M059J (cell line): ENCODE measurements around the gene DOCK1. TPM values are rescaled to one million over a fixed set of nuclear protein-coding genes. Genes with fewer than 3 reads are reported as not detected.

ENCODE experiments used
- DNase-seq: peaks from one replicate; pipeline ENCODE4 v3.0.0-alpha.2; 2012; ENCODE audit warnings: low read depth
- total RNA-seq: library from RNA; depleted of rRNA; stranded (reverse); fragments of >200 nt; shearing (Covaris generic); gene quantifications from 2 replicates; pipeline ENCODE4 v1.2.3, GENCODE V29; 2014

The DOCK1 gene
- total RNA-seq, 1 experiment from 2014 or later, result 29.0 TPM

DNA sequence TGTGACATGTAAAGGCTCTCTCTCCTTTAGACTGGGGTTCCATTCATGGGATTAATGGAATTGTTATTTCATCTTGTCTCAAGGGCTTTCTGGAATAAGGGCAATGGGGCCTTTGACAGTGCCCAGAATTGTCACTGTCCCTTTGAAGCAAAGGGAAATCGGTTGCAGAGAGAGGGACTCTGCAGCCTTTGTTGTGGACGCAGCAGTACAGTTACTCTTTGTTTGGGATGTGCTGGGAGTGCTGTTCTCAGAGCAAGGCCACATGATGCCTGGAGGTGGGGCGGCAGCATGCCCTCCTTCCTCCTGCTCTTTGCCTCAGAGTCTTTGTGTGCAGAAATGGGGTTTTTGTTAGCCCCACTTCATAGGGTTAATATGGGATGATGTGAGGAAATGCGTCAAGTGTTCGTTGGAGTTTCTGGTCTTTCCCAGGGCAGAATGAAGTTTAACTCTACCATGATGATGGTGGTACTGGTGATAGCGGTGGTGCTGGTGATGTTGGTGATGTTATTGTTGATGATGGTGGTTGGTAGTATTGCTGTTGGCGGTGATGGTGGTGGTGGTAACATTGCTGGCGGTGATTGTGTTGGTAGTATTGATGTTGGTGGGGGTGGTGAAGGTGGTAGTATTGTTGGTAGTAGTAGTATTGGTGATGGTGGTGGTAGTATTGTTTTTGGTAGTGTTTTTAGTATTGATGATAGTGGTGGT, 45.3 kb downstream of the DOCK1 start:
- no peak for DNase-seq

DNA sequence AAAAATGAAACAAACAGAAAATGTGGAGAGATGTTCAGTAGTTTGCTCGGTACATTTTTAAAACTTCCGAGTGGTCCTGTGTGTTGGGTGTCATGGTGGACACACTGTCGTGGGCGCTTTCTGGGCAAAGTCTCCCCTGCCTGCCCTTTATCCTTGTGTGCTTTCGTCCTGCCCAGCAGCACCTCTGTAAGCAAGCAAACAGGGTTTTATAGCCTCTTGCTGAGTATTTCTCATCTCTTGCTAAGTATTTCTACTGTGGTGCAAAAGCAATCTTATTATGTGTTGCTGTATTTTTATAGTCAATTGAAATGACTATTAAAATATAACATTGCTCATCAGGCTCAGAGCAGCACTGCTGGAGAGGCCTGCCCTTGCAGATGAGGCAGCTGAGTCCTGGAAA, 48.7 kb downstream of the DOCK1 start:
- no peak for DNase-seq

DNA sequence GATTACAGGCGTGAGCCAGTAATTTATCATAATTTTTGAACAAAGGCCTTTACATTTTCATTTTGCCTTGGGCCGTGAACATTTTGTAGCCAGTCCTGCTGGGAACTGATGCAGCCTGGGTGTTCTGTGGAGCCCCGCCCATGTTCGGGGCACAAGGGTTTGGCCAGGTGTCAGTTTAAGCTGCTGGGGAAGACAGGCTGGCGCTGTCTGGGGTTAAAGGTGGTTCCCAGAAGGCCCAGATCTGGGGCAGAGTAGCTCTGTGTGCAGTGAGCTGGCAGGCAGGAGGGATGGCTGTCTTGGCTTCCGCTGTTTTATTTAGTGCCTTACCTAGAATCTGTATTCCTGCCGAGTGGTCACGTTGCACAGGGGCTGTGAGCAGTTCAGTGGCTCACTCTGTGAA, 50.2 kb downstream of the DOCK1 start:
- no peak for DNase-seq

DNA sequence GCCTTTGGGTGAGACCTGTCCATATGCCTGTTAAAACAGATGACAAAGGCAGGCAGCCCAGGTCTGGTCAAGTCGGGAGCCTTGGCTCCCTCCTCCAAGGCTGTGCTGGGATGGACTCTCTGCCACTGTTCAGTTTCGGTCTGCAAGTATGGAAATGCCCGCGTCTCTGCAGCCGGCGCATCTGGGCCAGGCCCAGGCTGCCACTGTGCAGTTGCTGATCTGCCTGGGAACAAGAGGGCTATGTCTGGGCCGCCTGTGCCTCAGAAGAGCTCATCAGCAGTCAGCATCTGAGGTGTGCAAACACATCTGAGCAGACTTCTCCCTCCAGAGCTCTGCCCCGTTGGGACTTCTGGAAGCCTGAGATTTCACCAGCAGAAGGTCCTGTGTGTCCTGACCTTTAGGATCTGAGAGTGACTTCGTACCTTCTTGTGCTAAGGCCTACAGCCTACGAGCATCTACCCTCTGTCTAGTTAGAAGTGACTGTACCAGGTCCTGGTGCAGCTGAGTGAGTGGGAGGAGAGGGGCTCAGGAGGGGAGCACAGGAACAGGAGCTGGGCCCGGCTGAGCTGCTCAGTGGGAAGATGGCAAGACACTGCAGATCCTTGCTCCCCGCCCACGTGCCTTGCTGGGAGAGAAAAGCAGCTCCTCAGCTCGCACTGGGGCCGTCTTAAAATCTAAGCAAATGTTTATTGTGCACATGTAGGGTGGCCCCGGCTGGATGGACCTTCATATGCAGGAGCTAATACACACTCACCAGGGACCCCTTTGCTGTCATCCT, 50.9 kb downstream of the DOCK1 start:
- DNase-seq, result no peak

DNA sequence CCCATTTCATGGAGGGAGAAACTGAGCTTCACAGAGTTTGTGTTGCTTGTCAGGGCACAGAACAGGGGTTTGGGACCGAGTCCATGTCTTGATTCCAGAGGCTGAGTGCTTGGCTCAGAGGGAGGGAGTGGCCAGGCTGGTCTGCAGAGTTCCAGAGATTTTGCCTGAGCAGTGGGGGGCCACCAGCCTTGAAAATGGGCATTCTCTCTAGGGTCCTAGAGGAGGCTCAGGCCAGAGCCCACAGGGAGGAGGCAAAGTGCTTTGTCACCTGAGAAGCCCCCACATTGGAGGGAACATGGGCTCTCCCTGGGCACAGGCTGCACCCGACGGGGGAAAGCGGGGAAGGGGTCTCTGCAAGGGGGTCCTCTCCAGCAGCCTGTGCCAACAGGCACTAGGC, 51.5 kb downstream of the DOCK1 start:
- no peak for DNase-seq

DNA sequence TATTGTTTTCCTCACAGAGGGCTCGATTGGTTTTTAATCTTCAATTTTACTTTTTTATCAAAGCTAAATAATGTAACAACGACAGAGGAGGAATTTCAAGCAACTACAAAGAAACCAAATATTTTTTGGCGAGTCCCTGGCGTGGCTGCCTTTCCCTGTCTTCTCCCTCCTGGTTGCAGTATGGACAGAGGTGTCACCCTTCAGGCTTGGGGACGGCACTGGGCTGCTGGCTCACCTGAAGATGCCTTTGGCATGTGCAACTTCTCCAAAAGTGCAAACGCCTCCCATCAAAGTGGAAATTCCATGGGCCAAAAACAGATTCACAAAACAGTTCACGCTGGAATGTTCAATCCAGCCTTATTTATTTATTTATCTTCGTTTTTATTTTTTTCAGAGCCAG, 51.9 kb downstream of the DOCK1 start:
- DNase-seq, result no peak

DNA sequence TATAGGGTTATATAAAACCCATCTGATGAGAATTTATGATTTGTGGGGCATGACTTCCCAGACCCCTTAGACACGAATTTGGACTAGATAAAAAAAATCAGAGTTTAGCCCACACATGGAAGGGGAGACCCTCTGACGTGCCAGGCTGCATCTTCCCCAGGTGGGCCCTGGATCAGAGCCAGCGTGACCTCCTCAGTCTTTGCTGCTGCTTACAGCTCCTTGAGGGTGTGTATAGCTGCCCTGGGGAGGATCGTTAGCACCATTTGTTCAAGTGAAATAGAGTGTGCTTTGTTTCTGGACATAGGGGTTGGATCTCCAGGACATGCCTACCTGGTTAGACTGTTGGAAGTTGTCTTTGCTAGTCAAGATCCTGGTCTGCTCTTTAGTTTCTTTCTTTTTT, 54.2 kb downstream of the DOCK1 start:
- DNase-seq, result no peak

DNA sequence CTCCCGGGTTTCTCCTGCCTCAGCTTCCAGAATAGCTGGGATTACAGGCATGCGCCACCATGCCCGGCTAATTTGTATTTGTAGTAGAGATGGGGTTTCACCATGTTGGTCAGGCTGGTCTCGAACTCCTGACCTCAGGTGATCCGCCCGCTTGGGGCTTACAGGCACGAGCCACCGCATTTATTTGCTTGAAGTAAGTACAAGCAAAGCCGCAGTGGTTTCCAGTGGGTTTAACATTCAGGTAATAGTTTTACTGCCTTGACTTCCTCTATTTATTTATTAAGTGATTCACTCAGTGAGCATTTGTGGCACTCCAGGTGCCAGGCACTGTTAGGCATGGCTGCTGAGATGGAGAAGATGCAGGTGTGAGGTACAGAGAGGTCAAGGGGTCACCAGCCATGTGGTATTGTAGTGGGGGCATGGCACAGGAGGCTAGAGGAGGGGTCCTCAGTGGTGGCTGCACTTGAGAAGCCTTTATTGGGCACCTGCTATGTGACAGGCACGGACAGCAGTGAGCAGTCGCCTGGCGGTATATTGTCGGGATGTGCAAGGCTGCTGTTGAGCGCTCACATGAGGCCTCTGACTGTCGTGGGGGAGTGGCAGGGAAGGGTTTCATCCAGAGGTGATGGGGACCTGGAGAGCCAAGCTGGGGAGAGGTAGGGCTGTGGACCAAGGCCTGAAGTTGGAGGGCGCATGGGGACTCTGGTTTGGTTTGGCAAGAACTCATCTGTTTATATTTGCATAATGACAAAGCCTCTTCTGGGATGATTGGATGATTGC, 54.9 kb downstream of the DOCK1 start:
- peak; percentile 19 for DNase-seq

DNA sequence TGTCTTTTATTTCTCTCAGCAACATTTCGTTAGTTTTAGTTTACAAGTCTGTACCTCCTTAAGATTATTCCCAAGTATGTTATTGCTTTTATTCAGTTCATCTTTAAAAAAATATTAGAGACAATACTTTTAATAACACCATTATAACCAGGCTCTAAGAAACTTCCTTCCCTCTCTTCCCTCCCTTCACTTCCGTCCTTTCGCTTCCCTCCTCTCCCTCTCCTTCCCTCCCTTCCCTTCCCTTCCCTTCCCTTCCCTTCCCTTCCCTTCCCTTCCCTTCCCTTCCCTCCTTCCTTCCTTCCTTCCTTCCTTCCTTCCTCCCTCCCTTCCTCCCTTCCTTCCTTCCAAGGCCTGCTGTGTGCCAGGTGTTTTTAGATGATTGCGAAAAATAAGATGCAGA, 58.1 kb downstream of the DOCK1 start:
- no peak for DNase-seq

DNA sequence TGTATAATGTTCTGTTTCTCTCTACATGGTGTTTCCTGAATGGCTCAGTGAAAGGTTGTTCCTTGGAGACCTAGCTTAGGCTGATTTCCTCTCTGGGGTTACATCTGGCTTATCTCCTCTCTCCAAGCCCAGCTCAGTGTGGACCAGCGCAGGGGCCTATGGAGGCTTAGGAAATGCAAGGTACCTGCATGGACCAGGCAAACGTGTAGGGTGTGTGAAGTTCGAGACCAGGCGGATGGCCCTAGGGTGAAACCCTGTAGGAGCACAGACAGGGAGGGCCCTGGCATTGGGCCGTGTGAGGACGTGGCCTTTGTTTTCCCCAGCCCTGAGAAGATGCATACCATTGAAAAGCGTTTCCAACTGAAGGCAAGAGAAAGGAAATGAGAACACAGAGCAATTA, 59.0 kb downstream of the DOCK1 start:
- no peak for DNase-seq

DNA sequence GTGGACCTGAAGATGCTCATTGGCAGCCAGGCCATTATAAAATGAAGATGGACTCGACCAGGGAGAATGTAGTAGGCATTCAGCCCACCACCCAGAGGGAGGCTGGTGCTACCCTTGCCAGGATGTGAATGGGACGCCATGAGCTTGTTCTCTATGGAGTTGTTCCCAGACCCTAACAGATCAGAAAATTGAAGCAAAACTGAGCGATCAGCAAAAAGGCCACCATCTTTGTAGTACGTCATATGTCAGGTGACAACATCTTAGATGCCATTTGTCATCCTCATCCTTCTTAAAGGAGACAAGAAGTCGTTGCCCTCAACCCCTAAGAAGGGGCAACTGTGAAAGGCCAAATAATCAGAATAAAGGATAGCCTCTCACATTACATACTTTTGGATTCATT, 61.7 kb downstream of the DOCK1 start:
- DNase-seq, result no peak

DNA sequence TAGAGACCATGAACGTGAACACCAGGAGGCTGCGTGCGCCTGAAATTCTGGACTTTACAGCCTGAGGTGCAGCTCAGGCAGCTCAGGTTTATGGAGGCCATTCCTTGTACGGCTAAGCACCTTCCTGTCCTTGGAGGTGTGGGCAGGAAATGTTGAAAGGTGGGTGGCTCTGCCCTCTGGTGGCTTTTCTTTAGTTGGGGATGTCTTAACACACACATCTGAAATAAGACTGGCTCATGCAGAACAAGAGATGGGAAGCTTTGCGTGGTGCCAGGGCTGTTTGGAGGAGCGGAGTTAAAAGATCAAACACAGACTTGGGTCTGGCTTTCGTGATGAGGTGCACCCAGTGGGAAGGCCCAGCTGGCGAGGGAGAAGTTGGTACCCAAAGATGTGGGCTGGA, 64.1 kb downstream of the DOCK1 start:
- peak; percentile 54 for DNase-seq

DNA sequence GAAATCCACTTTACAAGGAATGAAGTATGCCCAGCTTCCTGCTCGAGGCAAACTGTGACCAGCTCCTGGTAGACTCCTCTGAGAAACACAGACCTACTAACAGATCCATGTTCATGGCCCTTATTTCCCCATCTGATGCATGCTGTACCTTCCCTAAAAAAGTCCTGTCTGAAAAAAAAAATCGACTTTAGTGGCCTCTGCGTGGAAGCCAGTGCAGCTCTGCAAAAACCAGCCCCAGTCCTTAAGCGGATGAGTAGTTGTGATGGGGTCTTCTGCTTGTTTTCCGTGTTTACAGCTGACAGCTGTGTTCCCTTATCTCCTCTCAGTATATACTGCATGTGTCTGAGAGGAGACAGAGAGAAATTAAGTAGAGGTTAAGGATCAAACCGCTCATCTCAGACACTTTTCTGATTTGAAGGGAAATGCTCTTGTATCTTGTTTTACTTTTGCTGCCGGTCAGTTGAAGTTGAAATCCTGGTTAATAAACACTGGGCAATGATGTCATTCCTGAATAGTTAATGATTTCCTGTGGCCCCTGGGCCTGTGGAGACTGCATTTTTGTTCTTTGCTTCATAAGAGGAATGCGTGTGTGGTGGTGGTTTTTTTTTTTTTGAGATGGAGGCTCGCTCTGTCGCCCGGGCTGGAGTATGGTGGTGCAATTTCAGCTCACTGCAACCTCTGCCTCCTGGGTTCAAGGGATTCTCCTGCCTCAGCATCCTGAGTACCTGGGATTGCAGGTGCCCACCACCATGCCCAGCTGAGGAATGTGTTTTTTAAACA, 67.6 kb downstream of the DOCK1 start:
- DNase-seq, result peak; percentile 94

DNA sequence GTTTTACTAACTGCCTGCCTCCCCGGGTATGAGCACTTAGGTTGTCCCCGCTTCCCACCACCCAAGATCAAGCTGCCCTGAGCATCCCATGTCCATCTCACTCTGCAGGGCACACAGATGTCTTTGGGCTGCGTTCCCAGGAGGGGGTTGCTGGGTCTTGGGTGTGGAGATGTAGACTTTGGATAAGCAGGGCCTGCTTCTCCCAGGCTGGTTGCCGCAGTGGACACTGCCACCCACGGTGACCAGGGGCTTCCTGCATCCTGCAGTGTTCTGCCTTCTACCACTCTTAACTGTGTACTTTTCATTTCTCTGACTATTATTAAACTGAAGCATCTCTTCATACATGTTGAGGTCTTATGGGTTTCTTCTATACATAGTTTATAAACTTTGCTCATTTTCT, 70.0 kb downstream of the DOCK1 start:
- DNase-seq, result no peak

DNA sequence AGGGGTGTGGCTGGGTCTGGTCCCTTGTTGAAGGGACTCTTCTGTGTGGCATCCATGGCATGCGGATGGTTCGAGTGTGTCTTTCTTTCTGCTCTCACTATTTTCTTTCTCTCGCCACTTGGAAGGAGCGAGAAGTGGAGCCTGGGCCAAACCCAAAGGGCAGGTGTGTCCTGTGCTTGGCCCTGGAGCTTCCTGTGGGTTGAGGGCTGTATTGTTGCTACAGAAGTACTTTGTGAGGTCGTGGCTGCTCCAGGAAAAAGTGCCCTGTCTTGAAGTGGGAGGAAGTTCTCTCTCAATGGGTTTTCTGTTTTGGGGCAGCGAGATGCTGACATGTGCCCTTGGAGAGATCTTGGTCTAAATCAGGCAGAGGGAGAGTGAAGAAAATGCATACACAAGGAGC, 72.0 kb downstream of the DOCK1 start:
- no peak for DNase-seq

DNA sequence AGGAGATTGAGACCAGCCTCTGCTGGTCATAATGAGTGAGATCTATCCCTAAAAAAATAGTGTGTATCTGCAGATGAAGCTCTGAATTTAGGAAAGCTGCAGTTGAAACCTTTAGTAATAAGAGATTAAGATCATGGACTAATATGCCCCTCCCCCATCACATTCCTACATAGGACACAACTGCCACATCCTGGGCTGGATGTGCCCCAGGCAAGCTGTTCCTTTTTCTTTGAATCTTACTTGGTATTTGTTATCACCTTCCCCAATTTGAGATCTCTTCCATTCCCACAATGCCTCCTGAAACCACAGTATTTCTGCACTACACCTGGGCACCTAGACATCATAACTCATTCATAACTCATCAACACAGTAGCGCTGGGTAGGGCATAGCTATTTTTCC, 74.1 kb downstream of the DOCK1 start:
- DNase-seq, result peak; percentile 50

DNA sequence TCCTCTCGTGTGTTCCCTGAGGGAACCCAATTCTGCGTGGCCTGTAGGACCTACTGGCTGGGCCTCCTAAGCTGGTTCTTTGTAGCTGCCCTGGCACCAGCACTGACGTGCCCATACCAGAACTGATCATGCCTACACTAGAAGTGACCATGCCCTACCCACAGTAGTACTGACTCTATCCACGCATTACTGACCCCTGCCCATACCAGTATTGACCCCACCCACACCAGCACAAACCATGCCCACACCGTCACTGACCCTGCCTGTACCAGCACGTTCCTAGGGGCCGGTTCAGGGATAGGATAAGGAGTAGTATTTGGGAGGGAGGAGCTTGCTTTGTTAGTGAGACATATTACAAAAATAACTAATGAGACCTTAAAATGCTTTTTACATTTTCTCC, 88.0 kb downstream of the DOCK1 start:
- DNase-seq, result no peak

DNA sequence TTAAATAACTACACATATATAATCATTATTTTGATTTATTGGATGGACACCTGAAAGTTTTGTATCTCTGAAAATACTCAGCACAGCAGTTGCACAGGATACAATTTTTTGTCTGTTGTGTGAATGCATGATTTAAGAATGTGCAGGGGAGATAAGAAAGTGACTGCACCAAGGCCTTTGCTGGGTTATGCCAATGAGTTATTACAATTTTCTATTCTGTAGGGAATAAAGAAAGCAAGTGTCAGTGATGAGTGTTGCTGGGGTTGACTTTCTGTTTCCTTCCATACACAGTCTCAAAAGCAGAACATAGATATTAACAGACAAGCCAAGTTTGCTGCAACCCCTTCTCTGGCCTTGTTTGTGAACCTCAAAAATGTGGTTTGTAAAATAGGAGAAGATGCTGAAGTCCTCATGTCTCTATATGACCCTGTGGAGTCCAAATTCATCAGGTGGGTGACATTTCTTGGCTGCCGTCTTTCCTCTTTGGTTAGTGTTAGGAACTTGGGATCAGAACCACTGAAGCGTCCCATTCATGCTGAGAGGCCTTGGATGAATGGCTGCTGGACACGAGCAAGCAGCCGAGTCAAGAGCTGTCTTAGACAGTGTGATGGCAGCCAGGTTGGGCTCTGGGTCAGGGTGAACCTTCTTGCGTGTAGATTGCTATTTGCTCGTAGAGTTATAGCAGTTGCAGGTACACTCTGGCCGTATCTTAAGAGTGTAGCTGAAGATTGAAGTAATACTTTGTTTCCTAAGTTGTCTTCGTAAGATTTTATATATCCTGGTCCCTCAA, 92.8 kb downstream of the DOCK1 start:
- no peak for DNase-seq

DNA sequence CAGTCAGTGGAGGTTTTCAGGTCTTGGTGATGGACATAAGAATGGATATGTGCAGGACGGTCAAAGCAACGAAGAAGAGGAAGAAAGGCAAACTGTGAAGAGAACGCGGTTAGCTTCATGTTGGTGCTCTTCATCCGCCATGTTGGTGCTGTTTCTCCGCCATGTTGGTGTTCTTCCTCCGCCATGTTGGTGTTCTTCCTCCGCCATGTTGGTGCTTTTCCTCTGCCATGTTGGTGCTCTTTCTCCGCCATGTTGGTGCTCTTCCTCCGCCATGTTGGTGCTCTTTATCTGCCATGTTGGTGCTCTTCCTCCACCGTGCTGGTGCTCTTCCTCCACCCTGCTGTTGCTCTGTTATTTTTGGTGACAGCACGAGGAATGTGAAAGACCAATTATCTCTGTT, 95.4 kb downstream of the DOCK1 start:
- DNase-seq, result no peak

DNA sequence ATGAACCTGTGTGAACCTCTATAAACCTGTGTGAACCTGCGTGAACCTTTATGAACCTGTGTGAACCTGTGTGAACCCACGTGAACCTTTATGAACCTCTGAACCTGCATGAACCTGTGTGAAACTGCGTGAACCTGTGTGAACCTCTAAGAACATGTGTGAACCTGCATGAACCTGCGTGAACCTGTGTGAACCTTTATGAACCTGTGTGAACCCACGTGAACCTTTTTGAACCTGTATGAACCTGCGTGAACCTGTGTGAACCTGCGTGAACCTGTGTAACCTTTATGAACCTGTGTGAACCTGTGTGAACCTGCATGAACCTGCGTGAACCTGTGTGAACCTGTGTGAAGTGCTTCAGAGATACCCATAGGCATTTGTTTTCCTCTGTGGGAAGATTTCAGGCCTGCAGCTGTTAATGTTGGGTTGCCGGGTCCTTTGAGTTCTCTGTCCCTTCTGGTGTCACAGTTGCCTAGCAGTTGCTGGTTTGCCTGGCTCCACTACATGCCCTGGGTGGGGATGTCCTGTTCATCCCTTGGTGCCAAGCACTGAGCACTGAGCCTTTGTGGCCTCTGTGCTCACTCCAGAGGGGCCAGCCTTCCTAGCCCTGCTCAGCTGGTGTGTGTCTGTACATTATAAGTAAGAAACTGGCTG, 97.9 kb downstream of the DOCK1 start:
- no peak for DNase-seq

DNA sequence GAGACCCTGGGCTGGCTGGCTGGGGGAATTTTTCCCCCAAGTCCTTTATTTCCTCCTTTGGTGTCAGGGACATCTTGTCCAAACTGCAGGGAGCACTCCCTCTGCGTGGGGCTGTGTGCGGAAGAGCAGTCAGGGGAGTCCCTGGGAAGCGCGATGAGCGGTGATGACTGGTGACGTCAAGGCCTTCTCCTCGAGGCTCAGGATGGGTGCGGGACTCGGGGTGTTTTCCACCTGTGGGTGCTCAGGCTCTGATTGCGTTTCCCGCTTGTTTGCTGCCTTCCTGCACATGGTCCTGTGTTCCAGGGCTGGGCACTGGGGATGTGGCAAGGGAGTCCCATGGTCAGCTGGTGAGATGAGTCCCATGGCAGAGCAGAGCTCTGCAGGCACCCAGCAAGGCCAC, 101.2 kb downstream of the DOCK1 start:
- no peak for DNase-seq
